CD4-positive, alpha-beta T cell (primary cell): ENCODE measurements around the gene SMAD4. TPM values are rescaled to one million over a fixed set of nuclear protein-coding genes. Genes with fewer than 3 reads are reported as not detected.
"Not testable (repeated sequence)": the region's sequence is repeated elsewhere in the genome, so short reads cannot be mapped to it uniquely, and the experiment has no call there.

ENCODE experiments used
- ATAC-seq: fragments of 200-7000 bp; cut with Tn5 transposase; one replicate; pipeline ENCODE4 v1.10.0; 2022; ENCODE audit warnings: mild to moderate bottlenecking; ENCODE audit not compliant: poor library complexity
- CTCF ChIA-PET: fragments of 350-600 bp; sonication (Branson Sonifier 250); formaldehyde crosslinking; loops from one replicate; lab custom pipeline; 2021; ENCODE audit warnings: antibody characterized with exemption, inconsistent platforms; lab: Charles Lee
- POLR2A ChIA-PET: fragments of 350-600 bp; sonication (Branson Sonifier 250); formaldehyde crosslinking; loops from one replicate; lab custom pipeline; 2021; ENCODE audit warnings: antibody characterized with exemption, inconsistent platforms; lab: Charles Lee
- DNase-seq, 14 experiments: peaks; one replicate each; pipeline ENCODE4 v3.0.0-alpha.2; 2013 to 2020; ENCODE audit warnings: mixed read lengths in 2 of 14
- H3K27ac ChIP-seq, 2 donors: one replicate each; pipeline versions ENCODE4 v1.5.1 to v1.7.0; 2013; ENCODE audit warnings: low read length in 2 of 2, low read depth in 1 of 2, mild to moderate bottlenecking in 1 of 2
- H3K27me3 ChIP-seq, 2 experiments: 1 replicate in 1 of 2; 2 replicates in 1 of 2; pipeline versions ENCODE4 v1.6.1 to v1.7.0; 2013; ENCODE audit warnings: low read length in 2 of 2, control low read depth in 1 of 2, mild to moderate bottlenecking in 1 of 2, moderate library complexity in 1 of 2; ENCODE audit not compliant: insufficient read depth in 2 of 2, control insufficient read depth in 1 of 2
- H3K36me3 ChIP-seq: one replicate; pipeline ENCODE4 v1.6.1; 2013; ENCODE audit warnings: low read length, control low read depth; ENCODE audit not compliant: insufficient read depth
- H3K4me1 ChIP-seq: one replicate; pipeline ENCODE4 v1.6.1; 2013; ENCODE audit warnings: low read length, control low read depth; ENCODE audit not compliant: insufficient read depth
- H3K4me3 ChIP-seq: one replicate; pipeline ENCODE4 v1.5.1; 2013; ENCODE audit warnings: mild to moderate bottlenecking, low read length, moderate library complexity
- H3K9me3 ChIP-seq, 2 experiments: 1 replicate in 1 of 2; 2 replicates in 1 of 2; pipeline versions ENCODE4 v1.6.1 to v1.7.0; 2013; ENCODE audit warnings: low read length in 2 of 2, mild to moderate bottlenecking in 2 of 2, control low read depth in 1 of 2, moderate library complexity in 1 of 2; ENCODE audit not compliant: control insufficient read depth in 1 of 2, insufficient read depth in 1 of 2
- H3K27ac Mint-ChIP-seq: one replicate; pipeline ENCODE4 v1.8.0; 2020; ENCODE audit warnings: mixed read lengths
- H3K27me3 Mint-ChIP-seq: one replicate; pipeline ENCODE4 v1.8.0; 2021; ENCODE audit warnings: mixed read lengths
- H3K36me3 Mint-ChIP-seq: one replicate; pipeline ENCODE4 v1.8.0; 2021; ENCODE audit warnings: low read depth, mixed read lengths
- H3K4me1 Mint-ChIP-seq: one replicate; pipeline ENCODE4 v1.8.0; 2021; ENCODE audit warnings: low read depth, mixed read lengths
- H3K4me3 Mint-ChIP-seq: one replicate; pipeline ENCODE4 v1.8.0; 2020; ENCODE audit warnings: mild to moderate bottlenecking, mixed read lengths
- H3K9me3 Mint-ChIP-seq: one replicate; pipeline ENCODE4 v1.8.0; 2020; ENCODE audit warnings: mixed read lengths
- intact Hi-C, 2 experiments: fragments of 100-400 bp; cut with DNase I in 1 of 2; cut with micrococcal nuclease in 1 of 2; formaldehyde crosslinking; loops; one replicate each; pipeline versions ENCODE4 v1.15.1 to v1.9.0; 2023 to 2025; cut with DNase I, micrococcal nuclease
- total RNA-seq, 174 experiments: library from RNA in 2 of 174; stranded (reverse) in 2 of 174; gene quantifications; one replicate each; pipeline ENCODE4 v1.2.3 and lab custom pipeline; 2021 to 2026
- TF ChIP-seq, protein P1 (sequence below): fragments of 200-600 bp; IDR thresholded peaks from one replicate; pipeline ENCODE4 v1.8.0; 2022; ENCODE audit warnings: antibody characterized with exemption, mild to moderate bottlenecking

The SMAD4 gene
- total RNA-seq, 2 experiments from 2014 or later, result 82.0 to 82.9 TPM

DNA sequence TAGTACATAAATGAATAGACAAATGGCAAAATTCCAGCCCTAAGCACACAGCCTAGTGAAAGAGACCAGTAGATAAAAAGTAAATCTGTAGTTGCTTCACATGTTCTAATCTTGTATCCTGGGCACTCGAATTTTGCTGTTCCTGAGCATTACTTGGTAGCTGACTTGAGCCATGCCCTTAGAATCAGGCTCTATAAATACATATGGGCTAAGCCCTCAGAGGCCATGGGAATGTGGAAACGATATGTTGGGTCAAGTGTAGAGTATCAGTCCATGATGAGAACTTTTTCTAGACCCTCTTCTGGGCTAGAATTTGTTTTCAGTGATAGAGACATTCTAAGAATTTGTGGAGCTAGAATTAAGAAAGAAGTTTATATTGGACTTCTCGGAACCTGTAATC, 40.3 kb upstream of the SMAD4 start:
- H3K27me3 Mint-ChIP-seq, result no peaks in the 10 kb centered on the region
- no peaks in the 10 kb centered on the region for H3K4me1 ChIP-seq
- no peak for DNase-seq
- ATAC-seq, result no peak
- no peak overlapping the region for H3K27ac ChIP-seq
- ChIA-PET CTCF (no interaction called here), POLR2A (no interaction called here)
- peaks cover 7% of the 10 kb centered on the region for H3K36me3 ChIP-seq
- H3K4me1 Mint-ChIP-seq, result no peaks in the 10 kb centered on the region
- peaks cover 38% of the 10 kb centered on the region for H3K36me3 Mint-ChIP-seq
- TF ChIP-seq, protein P1, sequence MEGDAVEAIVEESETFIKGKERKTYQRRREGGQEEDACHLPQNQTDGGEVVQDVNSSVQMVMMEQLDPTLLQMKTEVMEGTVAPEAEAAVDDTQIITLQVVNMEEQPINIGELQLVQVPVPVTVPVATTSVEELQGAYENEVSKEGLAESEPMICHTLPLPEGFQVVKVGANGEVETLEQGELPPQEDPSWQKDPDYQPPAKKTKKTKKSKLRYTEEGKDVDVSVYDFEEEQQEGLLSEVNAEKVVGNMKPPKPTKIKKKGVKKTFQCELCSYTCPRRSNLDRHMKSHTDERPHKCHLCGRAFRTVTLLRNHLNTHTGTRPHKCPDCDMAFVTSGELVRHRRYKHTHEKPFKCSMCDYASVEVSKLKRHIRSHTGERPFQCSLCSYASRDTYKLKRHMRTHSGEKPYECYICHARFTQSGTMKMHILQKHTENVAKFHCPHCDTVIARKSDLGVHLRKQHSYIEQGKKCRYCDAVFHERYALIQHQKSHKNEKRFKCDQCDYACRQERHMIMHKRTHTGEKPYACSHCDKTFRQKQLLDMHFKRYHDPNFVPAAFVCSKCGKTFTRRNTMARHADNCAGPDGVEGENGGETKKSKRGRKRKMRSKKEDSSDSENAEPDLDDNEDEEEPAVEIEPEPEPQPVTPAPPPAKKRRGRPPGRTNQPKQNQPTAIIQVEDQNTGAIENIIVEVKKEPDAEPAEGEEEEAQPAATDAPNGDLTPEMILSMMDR, result no peak
- intact Hi-C loops, result no loop called here
- no peak overlapping the region for H3K27ac Mint-ChIP-seq
- no peak overlapping the region for H3K4me3 Mint-ChIP-seq
- no peak overlapping the region for H3K4me3 ChIP-seq
- H3K9me3 Mint-ChIP-seq, result no peaks in the 10 kb centered on the region
- H3K9me3 ChIP-seq, result no peaks in the 10 kb centered on the region
- no peaks in the 10 kb centered on the region for H3K27me3 ChIP-seq

DNA sequence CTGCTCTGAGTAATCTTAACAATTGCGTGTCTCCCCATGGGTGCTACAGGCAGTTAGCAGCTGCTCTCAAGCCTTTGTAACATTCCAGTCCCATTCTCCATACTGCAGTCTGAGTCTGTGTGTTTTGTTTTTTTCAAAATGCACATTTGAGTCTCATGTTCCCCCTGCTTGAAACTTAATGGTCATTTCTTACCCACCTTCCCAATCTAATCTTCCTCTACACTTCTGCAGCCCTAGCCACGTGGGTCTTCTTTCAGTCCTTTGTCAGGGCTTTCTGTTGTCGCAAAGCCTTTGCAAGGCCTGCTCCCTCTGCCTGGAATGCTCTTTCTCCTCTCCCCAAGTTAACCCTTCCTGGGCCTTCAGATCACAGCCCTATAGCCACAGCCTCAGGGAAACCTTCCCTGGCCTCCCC, 37.7 kb upstream of the SMAD4 start:
- ChIA-PET CTCF (no interaction called here), POLR2A (no interaction called here)
- Histone ChIP-seq H3K4me3 (no peak overlapping the region), H3K9me3 (no peaks in the 10 kb centered on the region), H3K27ac (no peak overlapping the region), H3K27me3 (no peaks in the 10 kb centered on the region), H3K36me3 (peaks cover 2% of the 10 kb centered on the region), H3K4me1 (no peaks in the 10 kb centered on the region)
- DNase-seq, result no peak
- Mint-ChIP-seq H3K4me1 (no peaks in the 10 kb centered on the region), H3K4me3 (no peak overlapping the region), H3K27me3 (no peaks in the 10 kb centered on the region), H3K36me3 (peaks cover 14% of the 10 kb centered on the region), H3K27ac (no peak overlapping the region), H3K9me3 (peaks cover 3% of the 10 kb centered on the region)
- TF ChIP-seq, protein P1, result no peak
- no peak for ATAC-seq
- intact Hi-C loops, result no loop called here

DNA sequence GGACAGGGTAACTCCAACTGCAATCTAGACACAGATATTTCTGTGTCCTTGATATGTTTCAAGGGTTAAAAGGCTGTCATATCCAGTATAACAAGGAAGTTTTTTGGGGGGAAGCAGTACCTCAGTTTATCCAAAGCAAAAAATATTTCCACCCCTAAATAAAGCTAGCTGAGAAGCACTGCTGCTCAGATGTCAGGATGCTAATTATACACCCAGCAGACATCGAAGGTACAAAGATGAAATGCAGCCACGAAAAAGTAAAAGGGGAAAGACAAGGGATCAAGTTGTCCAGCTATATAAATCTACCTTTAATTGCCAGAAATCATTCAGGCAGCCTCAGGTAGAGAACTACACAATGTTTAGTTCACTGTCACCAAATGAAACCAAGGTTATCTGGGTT, 36.0 kb upstream of the SMAD4 start:
- no peak for ATAC-seq
- POLR2A ChIA-PET, result no interaction called here

DNA sequence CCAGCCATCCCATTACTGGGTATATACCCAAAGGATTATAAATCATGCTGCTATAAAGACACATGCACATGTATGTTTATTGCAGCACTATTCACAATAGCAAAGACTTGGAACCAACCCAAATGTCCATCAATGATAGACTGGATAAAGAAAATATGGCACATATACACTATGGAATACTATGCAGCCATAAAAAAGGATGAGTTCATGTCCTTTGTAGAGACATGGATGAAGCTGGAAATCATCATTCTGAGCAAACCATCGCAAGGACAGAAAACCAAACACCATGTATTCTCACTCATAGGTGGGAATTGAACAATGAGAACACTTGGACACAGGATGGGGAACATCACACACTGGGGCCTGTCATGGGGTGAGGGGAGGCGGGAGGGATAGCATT, 26.8 kb upstream of the SMAD4 start:
- H3K4me3 Mint-ChIP-seq, H3K27me3 ChIP-seq, ATAC-seq, POLR2A ChIA-PET, H3K4me3 ChIP-seq, H3K36me3 ChIP-seq, H3K36me3 Mint-ChIP-seq, H3K27ac ChIP-seq, H3K9me3 Mint-ChIP-seq, H3K4me1 Mint-ChIP-seq, DNase-seq, H3K9me3 ChIP-seq, H3K27me3 Mint-ChIP-seq, H3K4me1 ChIP-seq, H3K27ac Mint-ChIP-seq, intact Hi-C loops: not testable (repeated sequence)
- CTCF ChIA-PET, result interaction anchor here (1.4 kb wide), 1 partner anchor 11 kb away, joined by 3 read pairs; no protein-coding TSS in a partner anchor

More for the DNA sequence above, 36.0 kb upstream of the SMAD4 start:
- intact Hi-C loops, result no loop called here
- no peaks in the 10 kb centered on the region for H3K36me3 ChIP-seq
- TF ChIP-seq, protein P1, result no peak
- H3K4me3 ChIP-seq, result no peak overlapping the region
- no peaks in the 10 kb centered on the region for H3K27me3 ChIP-seq
- DNase-seq, result no peak
- H3K9me3 ChIP-seq, result no peaks in the 10 kb centered on the region
- no peak overlapping the region for H3K27ac ChIP-seq
- Mint-ChIP-seq H3K4me1 (no peaks in the 10 kb centered on the region), H3K27me3 (no peaks in the 10 kb centered on the region), H3K36me3 (peaks cover 3% of the 10 kb centered on the region), H3K9me3 (peaks cover 3% of the 10 kb centered on the region), H3K27ac (no peak overlapping the region), H3K4me3 (no peak overlapping the region)
- CTCF ChIA-PET, result no interaction called here
- no peaks in the 10 kb centered on the region for H3K4me1 ChIP-seq
